LNCAP (cell line): ENCODE data around the gene HOXB1.

Source experiments
- CTCF ChIP-seq: fragments of 450-650 bp; IDR thresholded peaks from 2 replicates; pipeline ENCODE4 v1.5.1; 2017; ENCODE audit warnings: mild to moderate bottlenecking

HOXB1 gene

GRCh38 chr17:48522031-48522653, 8.7 kb downstream of the HOXB1 start:
- TF ChIP-seq CTCF = no peak

DNA sequence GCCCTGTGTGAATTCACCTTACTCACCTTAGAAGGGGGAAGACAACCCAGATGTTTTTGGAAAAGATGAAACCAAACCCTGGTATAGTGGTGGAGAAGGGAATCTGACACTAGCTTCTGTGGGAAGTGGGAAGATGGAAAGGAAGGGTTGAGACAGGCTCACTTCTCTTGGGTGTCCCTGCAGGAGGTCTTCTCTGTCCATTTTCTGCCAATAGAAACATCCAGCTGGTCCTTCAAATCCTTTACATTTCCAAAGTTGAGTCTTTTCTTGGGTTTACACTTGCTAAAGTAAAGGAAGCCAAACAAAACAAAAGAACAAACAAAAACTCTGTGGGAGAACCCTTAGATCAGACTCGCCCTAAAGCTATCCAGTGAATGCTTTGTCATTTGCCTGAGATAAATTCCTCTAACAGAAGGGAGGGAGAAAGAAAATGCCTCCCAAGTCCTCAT, 10.2 kb downstream of the HOXB1 start:
- no peak for TF ChIP-seq CTCF

GRCh38 chr17:48519427-48519826, 11.4 kb downstream of the HOXB1 start:
- TF ChIP-seq CTCF = no peak

DNA sequence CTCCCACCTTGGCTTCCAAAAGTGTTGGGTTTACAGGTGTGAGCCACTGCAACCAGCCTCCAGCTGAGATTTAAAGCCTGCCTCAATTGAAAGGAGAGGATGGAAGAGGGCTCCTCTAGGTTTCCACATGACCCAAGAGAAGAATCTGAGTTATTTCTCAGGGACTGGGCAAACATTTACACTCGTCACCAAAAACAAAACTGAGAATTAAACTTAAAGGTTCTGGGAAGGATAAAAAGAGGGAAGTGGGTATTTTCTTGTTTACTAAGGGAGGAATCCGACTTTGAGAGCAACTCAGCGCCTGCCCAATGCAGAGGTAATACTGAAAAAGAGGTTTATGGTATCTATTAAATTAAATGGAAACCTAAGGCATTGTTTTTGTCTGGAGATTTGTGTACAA, 13.3 kb downstream of the HOXB1 start:
- no peak for TF ChIP-seq CTCF

- TF ChIP-seq CTCF = no peak
These were observed 14.6 kb downstream of the HOXB1 start for GRCh38 chr17:48515925-48516900.

DNA sequence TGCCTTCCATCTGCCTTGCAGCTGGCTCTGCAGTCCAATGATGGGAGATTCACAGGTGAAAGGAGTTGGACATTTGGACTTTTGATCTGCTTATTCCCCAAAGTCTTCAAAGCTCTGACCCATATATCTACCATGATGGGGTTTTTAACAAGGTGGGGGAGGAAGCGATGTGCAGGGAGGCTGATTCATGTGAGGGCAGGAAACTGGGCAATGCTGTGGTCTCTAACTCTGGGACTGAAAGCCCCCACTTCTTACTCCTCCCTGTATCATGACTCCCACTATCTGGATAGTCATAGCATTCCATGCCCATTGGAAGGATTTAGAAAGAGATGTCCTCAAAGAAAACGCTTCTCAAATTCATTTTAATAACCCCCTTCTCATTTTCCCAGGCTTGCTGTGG, 16.3 kb downstream of the HOXB1 start:
- TF ChIP-seq CTCF = no peak

DNA sequence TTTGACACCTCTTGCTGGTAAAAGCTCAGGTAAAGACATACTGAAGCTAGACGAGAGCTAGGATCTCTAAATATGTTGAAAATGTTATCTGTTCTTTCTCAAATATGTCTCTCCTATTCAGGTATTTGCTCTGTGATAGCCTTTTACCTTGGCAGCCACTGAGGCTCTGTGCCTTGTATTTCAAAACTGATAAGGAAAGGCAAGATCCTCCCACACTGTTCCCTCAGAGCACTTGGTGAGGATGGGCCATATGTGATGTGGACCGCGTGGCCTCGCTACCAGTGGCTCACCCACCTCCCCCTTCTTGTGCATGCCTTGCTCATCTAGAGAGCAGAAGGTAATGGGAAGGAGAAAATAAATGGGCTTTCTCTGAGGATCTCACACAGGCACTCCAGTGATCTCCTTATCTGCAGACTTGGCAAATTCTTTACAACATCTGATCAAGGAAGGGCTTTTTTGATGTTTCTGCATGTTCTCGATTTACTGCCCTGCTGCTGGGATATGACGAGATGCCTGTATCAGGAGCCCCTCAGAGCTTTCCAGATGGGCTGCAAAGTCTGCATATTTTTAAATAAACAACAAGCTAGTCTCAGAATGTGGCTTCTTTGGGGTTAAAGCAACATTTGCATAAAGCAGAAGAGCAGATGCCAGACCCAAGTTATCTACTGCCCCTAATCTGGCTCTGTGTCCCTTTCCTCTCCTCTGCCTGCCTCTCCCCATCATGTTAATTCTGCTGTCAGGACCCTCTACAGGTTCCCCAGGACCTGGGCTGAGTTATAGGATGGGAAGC, 16.9 kb downstream of the HOXB1 start:
- no peak for TF ChIP-seq CTCF
